Liver (tissue), 3 donors: Measurements from ENCODE around the gene FBXO38.

Source experiments
- ATF3 ChIP-seq: IDR thresholded peaks from 2 replicates; pipeline ENCODE4 v1.6.1; 2016; ENCODE audit warnings: antibody characterized with exemption
- CTCF ChIP-seq: fragments of 150-350 bp; IDR thresholded peaks from 2 replicates; pipeline ENCODE4 v1.5.1; 2017; ENCODE audit warnings: improper control_type of control experiment, low read depth, low read length; ENCODE audit not compliant: missing input control
- HNF4A ChIP-seq, 2 donors: conservative IDR thresholded peaks; 2 replicates each; pipeline ENCODE4 v1.6.1; 2016; ENCODE audit warnings: antibody characterized with exemption in 2 of 2, mild to moderate bottlenecking in 2 of 2
- HNF4G ChIP-seq: IDR thresholded peaks from 2 replicates; pipeline ENCODE4 v1.6.1; 2016; ENCODE audit warnings: antibody characterized with exemption
- JUND ChIP-seq, 2 donors: IDR thresholded peaks; 2 replicates each; pipeline ENCODE4 v1.6.1; 2016; ENCODE audit warnings: antibody characterized with exemption in 2 of 2
- NR2F2 ChIP-seq: IDR thresholded peaks from 2 replicates; pipeline ENCODE4 v1.6.1; 2016; ENCODE audit warnings: antibody characterized with exemption
- REST ChIP-seq: IDR thresholded peaks from 2 replicates; pipeline ENCODE4 v1.6.1; 2016; ENCODE audit warnings: antibody characterized with exemption, mild to moderate bottlenecking
- SP1 ChIP-seq: IDR thresholded peaks from 2 replicates; pipeline ENCODE4 v1.6.1; 2018; ENCODE audit warnings: antibody characterized with exemption, mild to moderate bottlenecking
- ZBTB33 ChIP-seq: IDR thresholded peaks from 2 replicates; pipeline ENCODE4 v1.6.1; 2016; ENCODE audit warnings: antibody characterized with exemption
- donor health status: healthy.
- donor health status: healthy.

GRCh38 chr5:148336704-148337435 lies 46.9 kb upstream of the FBXO38 start:
- TF ChIP-seq ZBTB33: no peak
- no peak for TF ChIP-seq REST
- TF ChIP-seq CTCF: no peak
- TF ChIP-seq SP1: no peak
- TF ChIP-seq NR2F2: no peak
- TF ChIP-seq HNF4G: no peak
- TF ChIP-seq ATF3: no peak
- no peak for TF ChIP-seq HNF4A (conservative IDR thresholded peaks at IDR 0.05)
- TF ChIP-seq JUND (IDR thresholded peaks at IDR 0.05): no peak
